HG03469 (cell line): ENCODE measurements around the gene SMIM44.

Experiments
- ATAC-seq: cut with Tn5 transposase; IDR thresholded peaks from one replicate; pipeline ENCODE4 v1.9.1; 2021; ENCODE audit warnings: mild to moderate bottlenecking, moderate library complexity, moderate number of reproducible peaks; ENCODE audit not compliant: unreplicated experiment

SMIM44 gene

GRCh38 chr19:3478409-3479176 lies 4.6 kb downstream of the SMIM44 start:
- ATAC-seq: no peak

DNA sequence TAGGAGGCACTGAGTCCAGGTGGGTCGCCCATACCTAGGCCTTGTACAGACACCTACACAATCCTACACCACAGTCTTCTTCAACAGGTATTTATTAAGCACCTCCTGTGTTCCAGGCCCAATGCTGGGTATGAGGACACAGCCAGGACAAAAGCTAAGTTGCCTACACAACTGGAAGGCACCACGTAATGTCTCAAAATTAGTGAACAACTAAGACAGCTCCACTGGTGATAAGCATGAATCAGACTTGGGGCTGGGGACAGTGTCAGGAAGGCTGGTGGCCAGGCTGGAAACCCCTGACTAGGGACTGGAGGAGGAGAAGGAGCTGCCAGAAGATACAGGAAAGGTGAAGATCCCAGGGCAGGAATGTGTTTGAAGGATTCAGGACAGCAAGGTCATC lies 5.3 kb downstream of the SMIM44 start:
- no peak for ATAC-seq

DNA sequence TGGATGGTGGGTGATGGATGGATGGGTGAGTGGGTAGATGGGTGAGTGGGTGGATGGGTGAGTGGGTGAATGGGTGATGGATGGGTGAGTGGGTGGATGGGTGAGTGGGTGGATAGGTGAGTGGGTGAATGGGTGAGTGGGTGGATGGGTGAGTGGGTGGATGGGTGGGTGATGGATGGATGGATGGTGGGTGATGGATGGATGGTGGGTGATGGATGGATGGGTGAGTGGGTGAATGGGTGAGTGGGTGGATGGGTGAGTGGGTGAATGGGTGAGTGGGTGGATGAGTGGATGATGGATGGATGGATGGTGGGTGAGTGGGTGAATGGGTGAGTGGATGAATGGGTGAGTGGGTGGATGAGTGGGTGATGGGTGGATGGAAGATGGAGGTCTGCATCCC lies 5.7 kb downstream of the SMIM44 start:
- no peak for ATAC-seq

- no peak for ATAC-seq
Measured at GRCh38 chr19:3476830-3477229, 6.4 kb downstream of the SMIM44 start.

DNA sequence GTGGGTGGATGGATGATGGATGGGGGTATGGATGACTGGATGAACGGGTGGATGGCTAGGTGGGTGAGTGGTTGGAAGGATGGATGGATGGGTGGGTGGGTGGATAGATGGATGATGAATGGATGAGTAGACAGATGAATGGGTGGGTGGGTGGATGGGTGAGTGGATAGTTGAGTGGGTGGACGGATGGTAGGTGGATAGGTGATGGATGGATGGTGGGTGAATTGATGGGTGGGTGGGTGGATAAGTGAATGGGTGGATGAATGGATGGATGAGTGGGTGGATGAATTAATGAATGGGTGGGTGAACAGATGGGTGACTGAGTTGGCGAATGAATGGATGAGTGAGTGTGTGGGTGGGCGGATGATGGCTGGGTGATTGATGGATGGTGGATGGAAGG lies 7.8 kb downstream of the SMIM44 start:
- ATAC-seq: no peak

DNA sequence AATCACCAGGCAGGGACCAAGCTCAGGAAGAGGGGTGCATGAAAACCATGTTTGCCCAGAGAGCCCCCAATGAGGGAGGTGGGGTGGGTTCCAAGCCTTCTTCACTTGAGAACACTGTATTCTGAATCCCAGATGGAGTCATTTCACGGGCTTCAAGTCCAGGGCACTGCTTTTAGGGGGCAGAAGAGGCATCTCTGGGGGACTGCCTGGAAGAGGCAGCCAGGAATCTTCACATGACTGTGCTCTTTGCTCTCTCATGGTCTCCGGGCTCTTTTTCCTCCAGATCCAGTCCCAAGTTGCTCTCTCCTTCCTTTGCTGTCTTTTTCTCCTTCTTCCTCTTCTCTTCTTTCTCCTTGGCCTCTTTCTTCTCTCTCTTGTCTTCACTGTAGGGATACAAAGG lies 8.6 kb downstream of the SMIM44 start:
- no peak for ATAC-seq

DNA sequence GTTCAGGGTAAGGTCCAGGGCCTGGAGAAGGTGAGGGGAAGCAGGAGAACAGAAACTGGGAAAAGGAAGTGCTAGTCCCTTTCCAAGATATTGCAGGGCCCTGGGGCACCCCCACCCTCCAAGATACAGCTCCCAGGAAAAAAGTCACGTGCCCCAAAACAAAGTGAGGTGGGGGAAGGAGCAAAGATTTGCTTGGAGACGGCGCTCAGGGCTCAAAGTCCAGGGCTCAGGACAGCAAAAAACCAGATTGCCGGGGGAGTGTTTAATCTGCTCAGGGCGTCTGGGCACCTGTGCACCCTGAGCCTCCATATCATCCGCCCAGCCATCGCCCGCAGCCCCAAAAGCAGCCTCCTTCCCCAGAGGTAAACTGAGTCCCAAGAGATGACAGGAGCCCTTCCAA lies 9.2 kb downstream of the SMIM44 start:
- no peak for ATAC-seq

DNA sequence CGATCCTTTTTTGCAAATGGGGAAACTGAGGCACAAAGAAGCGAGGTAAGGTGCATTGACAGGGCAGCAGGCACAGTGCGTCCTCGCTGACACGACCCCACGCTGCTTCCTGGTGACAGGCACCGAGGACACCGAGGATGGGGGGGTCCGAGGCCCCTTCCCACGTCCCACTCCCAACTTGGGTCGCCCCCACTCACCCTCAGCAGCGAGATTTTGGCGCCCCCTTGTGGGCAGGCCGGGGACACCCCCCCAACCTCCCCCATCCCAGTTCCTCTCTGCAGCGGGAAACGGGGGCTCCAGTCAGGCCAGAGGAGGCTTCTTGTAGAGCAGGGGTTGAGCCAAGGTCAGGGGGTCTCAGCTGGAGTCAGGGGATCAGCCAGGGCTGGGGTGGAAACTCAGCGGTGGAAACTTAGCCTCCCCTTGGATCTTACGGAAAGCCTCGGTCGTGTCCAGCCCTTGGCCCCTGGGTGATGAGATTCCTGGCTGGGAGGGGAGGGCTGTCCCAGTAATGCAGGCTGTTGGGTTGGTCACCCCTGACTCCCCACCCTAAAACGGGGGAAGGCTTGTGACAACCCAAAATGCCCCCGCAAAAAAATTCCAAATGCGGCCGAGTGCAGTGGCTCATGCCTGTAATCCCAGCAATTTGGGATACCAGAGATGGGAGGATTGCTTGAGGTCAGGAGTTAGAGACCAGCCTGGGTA lies 11.1 kb downstream of the SMIM44 start:
- ATAC-seq: no peak

DNA sequence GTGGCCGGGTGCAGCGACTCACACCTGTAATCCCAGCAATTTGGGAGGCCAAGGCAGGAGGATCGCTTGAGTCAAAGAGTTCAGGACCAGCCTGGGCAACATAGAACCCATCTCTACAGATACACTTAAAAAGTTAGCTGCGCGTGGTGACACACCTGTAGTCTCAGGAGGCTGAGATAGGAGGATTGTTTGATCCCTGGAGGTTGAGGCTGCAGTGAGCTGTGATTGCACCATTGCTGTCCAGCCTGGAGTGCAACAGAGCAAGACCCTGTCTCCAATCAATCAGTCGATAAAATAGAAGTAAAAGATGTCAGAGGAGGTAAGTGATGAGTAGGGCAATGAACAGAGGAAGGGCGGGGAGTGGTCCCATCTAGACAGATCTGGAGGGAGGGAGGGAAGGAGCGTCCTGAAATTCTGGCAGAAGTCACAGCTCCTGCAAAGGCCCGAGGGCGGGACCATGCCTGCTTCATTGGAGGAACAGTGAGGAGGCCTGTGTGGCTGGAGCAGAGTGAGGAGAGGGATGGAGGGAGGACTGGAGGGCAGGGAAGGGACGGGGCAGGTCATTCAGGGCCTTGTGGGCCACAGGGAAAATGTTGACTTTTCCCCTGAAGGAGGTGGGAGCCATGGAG lies 12.6 kb downstream of the SMIM44 start:
- ATAC-seq: no peak

DNA sequence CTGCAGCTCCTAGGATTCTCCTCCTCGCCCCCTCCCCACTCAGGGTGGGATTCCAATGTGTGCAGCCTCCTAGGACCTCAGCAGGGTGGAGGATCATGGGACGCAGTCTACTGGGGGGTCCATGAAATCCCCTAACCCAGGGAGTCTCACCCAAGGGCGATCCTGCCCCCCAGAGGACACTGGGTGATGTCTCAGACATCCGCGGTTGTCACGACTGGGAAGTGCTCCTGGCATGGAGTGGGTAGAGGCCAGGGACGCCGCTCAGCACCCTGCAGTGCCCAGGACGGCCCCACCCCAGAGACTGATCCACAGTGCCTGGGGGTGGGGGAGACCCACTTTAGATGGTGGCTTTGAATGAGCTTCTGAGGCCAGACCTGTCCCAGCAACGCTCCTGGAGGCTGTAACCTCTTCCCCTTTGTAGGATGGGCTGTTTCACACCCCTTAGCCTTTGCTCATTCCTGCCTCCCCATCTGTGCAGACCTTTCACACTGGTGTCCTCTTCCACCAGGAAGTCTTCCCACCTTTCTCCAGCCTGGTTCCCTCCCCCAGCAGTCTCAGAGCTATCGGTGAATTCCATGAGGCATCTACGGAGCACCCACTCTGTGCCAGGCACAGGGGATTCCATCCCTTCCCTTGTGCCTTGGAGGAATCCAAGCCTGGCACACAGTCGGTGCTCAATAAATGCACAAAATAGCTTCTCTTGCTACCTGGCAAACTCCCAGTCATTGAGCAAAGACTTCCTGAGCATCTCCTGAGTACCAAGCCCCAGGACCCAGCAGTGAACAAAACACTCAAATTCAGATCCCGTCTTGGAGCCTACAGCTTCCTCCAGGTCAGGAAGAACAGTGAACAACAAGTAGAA lies 13.4 kb downstream of the SMIM44 start:
- ATAC-seq: no peak

DNA sequence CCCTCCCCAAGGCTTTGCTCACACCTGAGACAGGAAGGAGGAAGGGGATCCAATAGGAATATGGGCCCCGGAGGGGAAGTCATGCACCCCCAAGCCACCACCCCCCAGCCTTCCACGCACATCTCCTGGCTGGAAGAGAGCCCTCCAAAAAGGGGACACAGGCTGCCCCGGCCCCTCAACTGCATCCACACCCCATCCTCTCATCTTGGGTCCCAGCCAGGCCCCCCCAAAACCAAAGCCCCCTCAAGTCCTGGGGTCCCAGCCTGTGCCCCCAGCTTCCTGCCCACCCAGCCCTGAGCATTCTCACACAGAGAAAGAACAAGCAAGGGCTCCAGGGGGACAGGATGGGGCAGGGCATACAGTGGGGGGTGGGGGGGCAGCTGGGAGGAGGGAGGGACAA lies 15.0 kb downstream of the SMIM44 start:
- ATAC-seq: no peak

GRCh38 chr19:3467437-3468198 lies 15.6 kb downstream of the SMIM44 start:
- ATAC-seq: no peak

GRCh38 chr19:3466635-3467034 lies 16.6 kb downstream of the SMIM44 start:
- no peak for ATAC-seq

DNA sequence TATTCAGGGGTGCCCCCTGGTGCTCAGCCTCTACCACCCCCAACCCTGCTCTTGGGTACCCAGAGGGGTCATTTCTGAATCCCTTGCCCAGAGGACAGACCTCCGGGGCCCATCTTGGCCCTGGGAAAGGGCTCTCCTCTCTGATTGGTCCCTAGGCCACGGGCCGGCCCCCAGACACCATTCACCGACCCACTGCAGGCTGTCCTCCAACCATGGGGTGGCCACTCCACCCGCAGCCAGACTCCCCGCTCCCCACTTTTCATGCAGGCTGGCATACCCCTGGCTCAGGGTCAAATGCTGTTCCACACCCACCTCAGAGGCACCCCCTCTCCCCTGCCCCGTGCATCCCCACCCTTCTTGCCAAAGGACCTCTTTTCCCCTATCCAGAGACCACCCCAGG lies 17.7 kb downstream of the SMIM44 start:
- ATAC-seq: no peak

DNA sequence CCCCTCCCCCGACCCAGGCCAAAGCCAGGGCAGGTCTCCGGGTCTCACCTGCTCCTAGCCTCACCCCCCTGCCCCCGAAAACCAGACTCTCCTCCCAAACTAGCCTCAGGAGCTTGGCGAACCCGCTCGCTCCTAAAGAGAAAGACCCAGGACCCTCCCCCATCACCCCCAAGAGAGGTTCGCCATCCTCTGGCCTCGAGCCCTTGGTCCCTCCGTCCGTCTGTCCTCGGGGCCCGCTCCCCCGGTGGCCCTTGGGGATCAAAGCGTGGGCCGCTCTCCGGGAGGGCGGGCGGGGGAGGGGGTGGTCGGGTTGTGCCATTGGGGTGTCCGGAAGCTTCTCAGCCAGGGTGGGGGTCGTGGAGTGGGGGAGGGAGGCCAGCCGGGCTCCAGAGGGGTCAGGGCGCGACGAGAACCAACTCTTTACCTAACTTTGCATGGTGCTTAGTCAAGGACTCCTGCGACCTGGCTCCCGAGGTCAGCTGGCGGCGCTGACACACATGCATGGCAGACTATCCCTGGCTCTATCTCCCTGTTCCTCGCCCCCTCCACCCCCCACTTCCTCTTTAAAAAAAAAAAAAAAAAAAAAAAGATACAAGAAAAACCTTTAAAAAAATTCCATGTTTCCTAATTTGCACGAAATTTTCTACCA lies 18.5 kb downstream of the SMIM44 start:
- no peak for ATAC-seq

DNA sequence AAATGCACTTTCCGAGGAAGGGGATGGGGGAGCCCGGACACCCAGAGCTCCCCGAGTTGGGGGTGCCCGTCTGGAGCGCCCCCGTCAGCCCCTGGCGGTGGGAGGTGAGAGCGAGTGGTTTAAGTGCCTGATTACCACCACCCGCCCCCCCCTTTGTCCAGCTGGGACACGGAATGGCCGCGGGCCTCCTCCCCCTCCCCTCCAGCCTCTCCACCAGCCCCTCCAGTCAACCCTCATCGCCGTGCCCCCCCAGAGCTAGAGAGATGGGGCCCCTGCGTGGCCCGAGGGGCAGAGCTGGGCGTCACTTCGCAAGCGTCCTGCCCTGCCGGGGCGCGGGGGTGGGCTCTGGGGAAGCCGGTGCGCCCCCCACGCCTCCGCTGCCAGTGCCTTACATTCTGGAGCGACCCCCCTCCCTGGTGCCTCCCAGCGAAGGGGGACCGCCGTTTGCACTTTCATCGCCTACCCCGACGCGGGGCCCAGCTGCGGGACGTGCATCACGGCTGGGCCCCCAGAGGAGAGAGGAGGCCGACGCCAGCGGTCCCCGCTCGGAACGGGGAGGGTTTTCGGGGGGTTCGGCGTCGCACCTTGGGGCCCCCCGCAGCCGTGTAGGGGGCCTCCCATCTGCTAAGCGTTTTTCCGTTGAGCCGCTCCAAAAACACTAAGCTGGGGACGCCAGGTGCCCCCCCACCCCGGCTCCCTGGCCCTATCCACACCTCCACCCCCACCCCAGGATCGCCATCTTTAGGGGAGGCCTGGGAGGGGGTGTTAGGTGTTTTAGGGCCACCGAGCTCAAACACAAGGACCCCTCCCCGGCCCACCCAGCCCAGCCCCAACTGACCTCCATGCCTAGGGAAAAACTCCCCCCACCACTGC lies 19.3 kb downstream of the SMIM44 start:
- no peak for ATAC-seq

GRCh38 chr19:3462991-3463713 lies 20.1 kb downstream of the SMIM44 start:
- ATAC-seq: no peak

DNA sequence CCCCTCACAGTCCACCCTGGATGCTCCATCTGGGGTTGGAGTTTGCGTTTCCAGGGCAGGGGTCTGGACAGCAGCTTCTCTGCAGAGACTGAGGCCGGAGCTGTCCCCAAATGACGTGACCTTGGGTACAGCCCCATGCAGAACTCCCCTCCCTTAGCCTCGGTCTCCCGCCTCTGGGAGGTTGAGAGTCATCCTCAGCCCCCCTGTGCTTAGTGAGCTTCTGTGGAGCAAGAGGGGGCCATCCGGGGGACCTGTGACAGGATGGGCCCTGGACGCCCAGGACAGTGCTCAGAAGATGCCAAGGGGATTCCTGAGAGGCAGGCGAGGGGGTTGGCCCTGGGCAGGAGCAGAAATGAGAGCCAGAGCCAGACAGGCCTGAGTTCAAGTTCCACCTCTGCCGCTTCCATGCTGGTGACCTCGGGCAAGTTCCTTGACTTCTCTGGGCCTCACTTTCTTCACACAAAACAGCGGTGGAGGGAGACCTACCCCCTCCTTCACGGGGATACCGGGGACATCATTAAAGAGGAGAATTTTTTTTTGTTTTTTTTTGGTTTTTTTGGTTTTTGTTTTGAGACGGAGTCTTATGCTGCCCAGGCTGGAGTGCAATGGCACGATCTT lies 23.2 kb downstream of the SMIM44 start:
- ATAC-seq: no peak
